Hepatic stellate cell (primary cell): ENCODE results near the gene BCAT1.
"Not testable (repeated sequence)": the region's sequence is repeated elsewhere in the genome, so short reads cannot be mapped to it uniquely, and the experiment has no call there.

Experiments used
- DNase-seq: peaks from one replicate; pipeline ENCODE4 v3.0.0; 2011; ENCODE audit warnings: low spot score

The BCAT1 gene

GRCh38 chr12:24853094-24853493 is 95.8 kb downstream of the BCAT1 start:
- DNase-seq, result no peak

DNA sequence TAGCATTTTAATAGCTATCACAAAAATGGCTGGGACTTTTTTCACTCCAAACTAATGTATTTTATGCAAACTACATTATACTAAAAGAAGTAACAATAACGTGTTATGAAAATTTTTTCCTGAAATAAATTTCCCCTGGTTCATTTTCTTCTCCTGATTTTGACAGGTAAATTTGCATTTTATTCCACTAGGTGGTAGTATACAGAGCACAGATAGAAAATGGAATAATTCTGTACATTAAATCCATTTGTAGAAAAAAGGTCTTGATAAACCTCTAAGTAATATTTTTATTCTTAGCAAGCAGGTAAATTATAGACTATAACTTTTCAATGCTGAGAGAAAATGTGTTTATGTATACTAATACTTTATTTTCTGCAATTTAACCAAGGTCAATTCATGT is 96.5 kb downstream of the BCAT1 start:
- no peak for DNase-seq

GRCh38 chr12:24851883-24852282 is 97.0 kb downstream of the BCAT1 start:
- DNase-seq, result not testable (repeated sequence)

GRCh38 chr12:24851341-24851740 is 97.6 kb downstream of the BCAT1 start:
- DNase-seq, result no peak

GRCh38 chr12:24850496-24850895 is 98.4 kb downstream of the BCAT1 start:
- no peak for DNase-seq

- DNase-seq, result no peak
Measured at GRCh38 chr12:24848941-24849477, 99.9 kb downstream of the BCAT1 start.

DNA sequence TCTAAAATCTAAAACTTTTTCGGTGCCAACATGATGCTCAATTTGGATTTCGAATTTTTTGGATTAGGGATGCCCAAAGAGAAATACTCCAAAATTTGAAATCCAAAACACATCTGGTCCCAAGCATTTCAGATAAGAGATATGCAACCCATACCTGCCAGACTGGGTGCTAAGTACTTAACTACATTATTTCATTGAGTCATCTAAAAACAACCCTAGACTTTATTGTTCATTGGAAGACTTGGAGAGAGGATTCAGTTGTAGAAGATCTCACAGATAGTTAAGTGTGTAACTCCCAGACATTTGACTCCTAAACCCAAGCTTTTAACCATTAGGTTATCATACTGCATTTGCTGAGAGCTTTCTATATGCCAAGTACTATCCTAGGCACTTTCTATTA is 102.2 kb downstream of the BCAT1 start:
- DNase-seq, result no peak

- no peak for DNase-seq
Measured at GRCh38 chr12:24845615-24846014, 103.3 kb downstream of the BCAT1 start.

- no peak for DNase-seq
Measured at GRCh38 chr12:24840046-24840800, 108.7 kb downstream of the BCAT1 start.

GRCh38 chr12:24839268-24839791 is 109.6 kb downstream of the BCAT1 start:
- no peak for DNase-seq

DNA sequence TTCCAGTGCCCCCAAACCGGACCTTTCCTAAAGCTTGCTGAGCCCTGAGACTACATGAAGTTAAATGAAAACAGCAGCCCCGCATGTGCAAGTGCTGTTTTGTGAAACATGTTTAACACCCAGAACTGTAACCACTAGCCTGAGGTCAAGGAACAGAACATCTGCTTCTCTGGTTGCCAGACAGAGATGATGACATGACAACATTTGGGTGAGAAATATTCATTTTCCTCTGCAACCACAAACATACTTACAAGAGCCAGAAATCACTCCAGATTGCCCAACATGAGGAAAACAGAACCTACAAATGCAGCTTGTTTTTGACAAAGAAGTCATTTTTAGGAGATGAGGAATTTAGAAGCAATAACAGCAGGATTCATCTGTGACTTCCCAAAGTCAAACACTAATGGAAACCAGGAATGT is 110.4 kb downstream of the BCAT1 start:
- DNase-seq, result no peak

GRCh38 chr12:24835377-24835776 is 113.5 kb downstream of the BCAT1 start:
- no peak for DNase-seq

DNA sequence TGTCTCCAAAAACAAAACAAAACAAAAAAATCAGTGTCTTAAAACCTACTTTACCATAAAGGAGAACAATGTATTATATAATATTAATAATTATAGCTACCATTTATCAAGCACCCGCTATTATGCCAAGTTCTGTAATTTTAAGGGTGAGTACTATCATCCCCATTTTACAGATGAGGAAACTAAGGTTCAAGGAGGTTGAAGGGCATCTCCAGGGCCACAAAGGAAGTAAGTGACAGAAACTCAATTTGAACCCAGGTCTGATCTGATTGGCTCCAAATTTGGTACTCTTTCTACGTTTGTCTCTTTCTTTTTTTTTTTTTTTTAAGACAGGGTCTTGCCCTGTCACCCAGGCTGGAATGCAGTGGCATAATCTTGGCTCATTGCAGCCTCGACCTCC is 115.4 kb downstream of the BCAT1 start:
- DNase-seq, result no peak

GRCh38 chr12:24823808-24824515 is 124.9 kb downstream of the BCAT1 start:
- no peak for DNase-seq

DNA sequence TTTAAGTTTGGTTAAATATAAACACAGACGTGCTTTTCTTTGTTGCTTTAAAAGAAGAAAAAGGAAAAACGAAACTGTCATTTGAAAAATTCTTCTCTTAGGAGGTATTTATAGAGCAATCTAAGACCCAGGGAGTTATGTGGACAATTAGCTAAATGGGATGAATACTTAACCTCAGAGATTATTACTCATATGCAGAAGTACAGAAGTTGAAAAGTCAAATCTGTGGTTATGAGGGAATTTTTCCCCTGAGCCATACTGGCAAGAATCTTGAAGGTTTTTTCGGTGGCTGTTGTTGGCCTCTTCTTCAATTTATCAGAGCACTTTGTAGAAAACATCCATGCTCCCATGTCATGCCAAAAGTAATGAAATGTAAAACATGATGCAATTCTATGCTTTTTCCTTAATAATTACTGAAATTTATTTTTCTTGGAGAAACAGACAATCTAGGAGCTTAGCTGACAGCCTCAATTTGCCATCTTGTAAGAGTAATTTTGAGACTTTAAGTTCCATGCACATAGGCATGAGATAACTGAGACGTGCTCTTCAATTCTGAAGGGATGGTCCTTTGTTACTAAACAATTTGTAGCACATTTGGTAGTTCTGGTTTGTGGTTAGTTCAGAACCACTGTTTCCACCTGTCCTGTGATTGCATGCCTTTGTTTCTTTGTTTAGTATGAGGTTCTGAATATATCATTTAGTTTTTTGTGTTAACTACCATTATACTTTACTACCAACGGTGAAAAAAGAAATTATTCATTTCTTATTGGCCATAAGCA is 126.6 kb downstream of the BCAT1 start:
- DNase-seq, result peak; percentile 11

GRCh38 chr12:24821691-24822090 is 127.2 kb downstream of the BCAT1 start:
- DNase-seq, result no peak

- DNase-seq, result no peak
Measured at GRCh38 chr12:24820872-24821271, 128.0 kb downstream of the BCAT1 start.

DNA sequence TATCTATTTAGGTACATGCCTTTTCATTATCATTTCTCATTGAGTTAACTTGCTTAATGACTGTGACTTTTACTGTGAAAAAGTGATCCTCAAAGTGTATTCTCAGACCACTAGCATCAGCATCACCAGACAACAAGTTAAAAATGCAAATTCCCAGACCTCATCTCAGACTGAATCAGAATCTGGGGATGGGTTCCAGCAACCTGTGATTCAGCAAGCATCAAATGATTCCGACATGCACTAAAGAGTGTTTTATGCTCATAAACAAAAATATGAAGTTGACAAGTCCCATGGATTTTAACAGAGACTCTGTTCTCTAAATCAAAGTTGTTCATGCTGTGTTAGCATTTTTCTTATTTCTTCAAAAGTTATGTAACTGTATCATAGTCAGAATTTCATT is 130.6 kb downstream of the BCAT1 start:
- DNase-seq, result no peak

GRCh38 chr12:24815114-24815423 is 133.8 kb downstream of the BCAT1 start:
- no peak for DNase-seq

DNA sequence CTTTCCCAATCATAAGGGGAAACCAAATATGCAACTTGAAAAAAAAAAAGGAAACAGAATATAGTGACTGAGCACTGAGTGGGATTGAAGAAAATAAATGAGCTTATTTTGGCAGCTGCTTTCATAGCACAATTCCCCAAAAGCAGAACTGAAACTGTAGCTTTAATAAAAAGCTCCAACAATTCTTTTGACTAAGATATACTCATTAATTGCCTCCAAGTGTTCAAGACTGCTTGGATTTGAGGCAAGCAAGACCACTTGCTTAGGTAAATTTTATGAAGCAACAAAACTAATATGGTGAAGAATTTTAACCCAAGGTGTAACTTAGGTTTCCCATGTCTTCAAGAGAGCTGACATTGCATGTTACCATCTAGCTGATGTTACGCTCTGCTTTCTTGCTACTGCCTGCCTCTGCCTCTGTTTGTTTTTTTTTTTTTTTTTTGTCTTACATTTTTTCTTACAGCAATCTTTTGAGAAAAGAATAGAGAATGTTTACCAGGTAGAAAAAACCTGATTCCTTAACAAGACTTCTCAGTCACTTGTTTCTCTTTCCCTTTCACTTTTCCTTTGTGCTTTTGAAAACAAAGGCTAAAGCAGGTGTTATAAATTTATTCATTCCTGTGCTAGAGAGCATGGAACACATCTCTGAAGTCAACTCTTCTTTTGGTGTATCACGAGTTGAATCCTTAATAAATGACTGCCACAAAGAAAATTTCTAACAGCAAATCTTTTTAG is 134.4 kb downstream of the BCAT1 start:
- no peak for DNase-seq

GRCh38 chr12:24810378-24810777 is 138.5 kb downstream of the BCAT1 start:
- DNase-seq, result no peak

GRCh38 chr12:24809306-24809705 is 139.6 kb downstream of the BCAT1 start:
- not testable (repeated sequence) for DNase-seq
